MM.1S (cell line): ENCODE results near the gene RNF220.

Experiments
- CTCF ChIP-seq: fragments of 300-600 bp; sonication (generic); IDR thresholded peaks from 2 replicates; pipeline ENCODE4 v1.5.1; 2016; ENCODE audit warnings: antibody characterized with exemption, low read length, mixed read lengths
- EZH2 ChIP-seq: fragments of 300-600 bp; sonication (generic); optimal IDR thresholded peaks from 2 replicates; pipeline ENCODE3; 2017; ENCODE audit warnings: low read depth, mild to moderate bottlenecking, antibody characterized with exemption, low read length, mixed read lengths
- EZH2phosphoT487 ChIP-seq: fragments of 300-600 bp; sonication (generic); IDR thresholded peaks from 2 replicates; pipeline ENCODE4 v1.6.1; 2018; ENCODE audit warnings: antibody characterized with exemption, low read length

GRCh38 chr1:44447051-44447810 is 42.2 kb downstream of the RNF220 start:
- TF ChIP-seq CTCF (no peak), EZH2 (no peak), EZH2phosphoT487 (no peak)
